Stimulated activated CD4-positive, alpha-beta T cell treated with anti-CD3 and anti-CD28 coated beads, TNF-alpha, amount 100 ng/mL, for 4 hours (primary cell): Measurements from ENCODE around the gene DENND1A.
"Not testable (repeated sequence)": the region's sequence is repeated elsewhere in the genome, so short reads cannot be mapped to it uniquely, and the experiment has no call there.

Experiments used
- DNase-seq, 3 experiments: peaks; one replicate each; pipeline ENCODE4 v3.0.0-alpha.2; 2020; ENCODE audit warnings: low read depth in 3 of 3

The DENND1A gene

DNA sequence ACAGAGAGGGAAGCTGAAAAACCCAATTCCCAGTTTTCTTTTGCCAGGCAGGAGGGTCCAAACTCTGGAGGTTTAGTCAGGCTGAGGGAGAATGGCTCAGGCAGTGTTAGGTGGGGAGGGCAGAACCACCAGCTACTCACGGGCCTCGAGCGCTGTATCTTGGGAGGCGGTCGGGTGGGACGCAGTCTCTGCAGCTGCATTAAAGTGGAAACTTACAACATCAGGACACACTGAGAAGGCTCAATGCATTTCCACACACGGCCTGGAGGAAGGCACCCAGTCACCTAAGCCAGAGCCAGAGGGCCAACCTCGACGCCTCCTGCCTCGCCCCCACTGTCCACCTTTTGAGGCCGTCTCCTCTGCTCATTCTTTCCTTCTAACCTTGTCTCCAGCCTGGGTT lies 518.3 kb downstream of the DENND1A start:
- DNase-seq: no peak

DNA sequence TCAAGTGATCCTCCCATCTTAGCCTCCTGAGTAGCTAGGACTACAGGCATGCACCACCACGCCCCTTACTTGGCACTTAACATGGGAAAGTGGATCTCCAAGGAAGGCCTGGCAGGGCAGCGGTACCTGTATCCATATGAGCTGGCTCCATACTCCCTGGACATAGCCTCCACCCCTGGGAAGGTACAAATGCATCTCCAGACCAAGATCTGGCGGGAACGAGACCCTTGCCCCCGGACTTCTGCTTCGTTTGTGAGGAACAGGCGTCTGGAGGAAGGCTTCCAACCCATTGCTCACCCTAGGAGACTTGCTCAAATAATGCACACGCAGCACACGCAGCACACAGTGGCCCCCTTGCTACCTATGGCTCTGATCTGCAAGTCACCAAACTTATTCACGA lies 518.7 kb downstream of the DENND1A start:
- no peak for DNase-seq

DNA sequence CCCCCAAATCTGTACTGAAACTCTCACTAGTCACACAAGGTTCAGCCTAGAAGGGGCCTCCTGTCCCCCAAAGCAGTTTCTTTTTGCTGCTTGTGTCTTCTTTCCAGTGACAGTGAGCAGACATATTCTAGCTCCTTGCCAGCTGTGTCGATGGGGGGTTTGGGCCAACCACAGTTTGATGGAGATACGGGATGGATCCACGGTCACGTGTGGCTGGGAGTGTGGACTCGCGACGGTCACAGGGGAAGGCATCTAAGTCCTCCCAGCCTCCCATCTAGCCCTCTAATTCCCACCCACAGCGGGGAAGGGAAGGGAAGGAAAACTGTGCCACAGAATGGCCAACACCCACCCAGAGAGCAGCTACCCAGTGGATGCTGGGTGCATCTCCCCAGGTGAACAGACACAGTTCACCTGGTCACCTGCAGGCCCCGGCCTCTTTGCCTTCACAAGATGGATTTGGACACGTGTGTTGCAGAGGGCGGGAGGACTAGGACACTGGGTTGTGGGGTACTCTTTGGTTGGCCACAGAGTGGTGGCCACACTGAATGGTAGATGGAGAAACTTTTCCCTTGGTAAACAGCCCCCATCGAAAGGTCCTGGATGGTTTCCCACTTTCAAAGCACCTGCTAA lies 519.5 kb downstream of the DENND1A start:
- no peak for DNase-seq

DNA sequence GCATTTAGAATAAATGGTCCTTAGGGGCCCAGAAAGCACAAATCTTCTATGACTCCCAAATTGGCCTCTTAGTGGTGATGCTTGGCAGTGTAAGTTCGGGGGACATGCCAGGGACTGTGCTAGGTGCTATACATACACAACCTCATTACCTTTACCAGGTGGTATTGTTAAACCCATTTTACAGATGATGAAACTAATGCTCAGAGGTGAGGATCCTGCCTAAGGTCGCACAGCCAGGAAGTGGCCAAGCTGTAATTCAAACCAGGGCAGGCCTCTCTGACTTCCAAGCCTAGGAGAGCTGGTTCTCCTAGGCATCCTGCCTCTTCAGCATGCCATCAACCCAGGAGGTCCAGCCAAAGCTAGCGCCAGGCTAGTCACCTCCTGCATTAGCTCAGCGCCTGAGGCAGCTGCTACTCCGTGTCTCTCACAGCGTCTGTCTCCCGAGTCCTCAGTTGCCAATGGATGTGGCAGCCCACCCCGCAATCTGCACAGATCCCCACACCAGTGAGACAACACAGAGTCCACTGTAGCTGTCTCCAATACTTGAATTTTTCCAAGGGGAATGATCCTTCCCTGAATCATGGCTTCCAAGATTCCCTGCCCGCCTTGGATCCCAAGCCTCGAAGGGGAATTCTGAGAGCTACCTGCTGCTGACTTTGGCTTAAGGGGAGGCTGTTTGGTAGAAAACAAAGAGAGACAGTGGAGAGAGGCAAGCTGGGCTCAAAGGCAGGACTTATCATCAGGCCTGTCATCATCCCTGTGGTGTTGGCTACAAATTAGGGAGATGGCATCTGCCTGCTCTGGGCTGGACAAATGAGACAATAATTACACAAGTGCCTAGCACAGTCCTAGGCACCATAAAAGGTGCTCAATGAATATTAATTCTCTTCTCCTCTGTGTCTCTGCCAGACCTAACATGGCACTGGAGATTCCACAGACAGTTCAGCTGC lies 521.3 kb downstream of the DENND1A start:
- DNase-seq: no peak

DNA sequence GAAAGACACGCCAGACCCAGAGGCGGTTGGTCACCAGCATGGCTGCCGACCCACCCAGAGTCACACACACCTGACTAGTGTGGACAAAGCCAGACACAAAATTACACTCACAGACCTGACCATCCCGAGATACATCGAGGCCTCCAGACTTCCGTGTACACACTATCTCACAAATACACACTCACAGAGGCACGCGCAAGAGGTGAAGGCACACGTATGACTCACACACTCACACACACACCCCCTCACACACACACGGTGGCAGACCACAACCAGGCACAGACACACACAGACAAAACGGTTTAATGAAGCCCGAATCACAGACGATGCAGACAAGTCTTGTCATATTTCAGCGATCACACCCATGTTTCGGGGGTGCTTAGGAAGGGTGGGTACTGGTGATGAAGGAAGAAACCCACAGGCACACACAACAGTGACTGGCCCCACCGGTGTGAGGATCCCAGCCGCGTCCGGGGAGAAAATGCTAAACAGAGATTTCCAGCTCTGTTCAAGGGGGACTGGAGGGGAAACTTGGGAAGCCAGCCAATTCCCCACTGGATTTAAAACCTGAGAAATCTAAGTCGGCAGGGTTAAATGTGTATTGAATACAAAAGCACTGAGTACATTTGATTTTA lies 522.6 kb downstream of the DENND1A start:
- DNase-seq: no peak

DNA sequence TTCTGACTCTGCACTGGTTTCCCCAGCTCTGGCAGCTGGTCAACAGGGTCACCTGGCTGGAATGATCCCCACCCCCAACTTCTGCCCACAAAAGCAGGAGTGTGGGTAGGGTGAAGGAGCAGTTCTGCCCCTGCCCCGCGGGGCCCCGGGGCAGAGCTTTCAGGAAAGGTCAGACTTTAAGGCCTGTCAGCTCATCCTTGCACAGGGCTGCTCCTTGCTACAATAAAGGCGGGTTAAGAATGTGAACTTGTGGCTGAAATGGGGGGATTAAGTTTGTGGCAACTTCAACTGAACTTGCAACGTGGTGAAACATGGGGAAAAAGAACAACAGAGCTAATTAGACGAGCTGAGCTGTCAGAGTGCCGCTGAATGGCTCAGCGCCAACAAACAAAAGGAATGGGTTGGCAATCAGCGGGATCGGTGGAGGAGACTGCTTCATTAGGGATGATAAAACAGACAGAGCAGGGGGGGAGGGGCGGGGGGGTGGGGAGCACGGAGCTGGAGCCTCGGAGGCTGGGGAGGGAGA lies 523.2 kb downstream of the DENND1A start:
- no peak for DNase-seq

DNA sequence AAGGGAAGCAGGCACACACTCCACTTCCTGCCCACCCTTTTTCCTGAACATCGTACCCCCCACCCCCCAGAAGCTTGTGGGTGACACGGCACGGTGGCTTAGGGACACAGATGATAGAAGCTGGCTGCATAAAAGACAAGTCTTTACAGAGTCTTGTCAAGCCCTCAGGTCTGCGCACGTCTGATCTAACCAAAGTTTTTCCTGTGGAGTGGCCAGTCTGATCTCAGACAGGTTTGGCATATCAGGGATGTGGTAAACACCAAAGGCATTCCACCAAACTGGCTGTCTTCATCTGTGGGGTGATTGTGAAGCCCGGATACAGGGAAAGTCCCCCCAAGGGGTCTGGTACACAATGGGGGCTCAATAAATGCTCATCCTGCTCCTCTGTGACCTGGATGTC lies 523.9 kb downstream of the DENND1A start:
- no peak for DNase-seq

DNA sequence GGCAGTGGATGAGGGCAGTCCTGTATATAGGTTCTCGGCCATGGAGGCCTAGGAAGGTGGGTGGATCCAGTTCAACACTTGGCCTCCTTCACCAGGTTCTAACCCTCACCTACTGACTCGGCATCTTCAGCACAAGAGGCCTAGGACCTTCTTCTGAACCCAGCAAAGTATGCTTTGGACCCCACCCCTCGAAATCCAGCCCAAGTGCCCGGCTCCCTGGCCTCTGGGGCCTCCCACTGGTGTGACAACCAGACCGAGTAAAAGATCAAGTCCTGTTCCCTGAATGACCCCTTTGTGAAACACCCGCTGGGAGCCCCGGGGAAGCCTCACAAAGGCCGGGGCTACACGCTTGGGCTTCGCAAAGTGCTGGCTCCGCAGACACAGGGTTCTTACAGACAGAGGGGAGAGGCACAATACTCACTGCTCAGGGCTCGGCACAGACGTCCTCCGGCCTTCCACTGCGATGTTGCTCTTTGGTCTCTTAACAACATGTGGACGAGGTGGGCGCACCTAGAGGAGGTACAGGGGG lies 526.9 kb downstream of the DENND1A start:
- no peak for DNase-seq

DNA sequence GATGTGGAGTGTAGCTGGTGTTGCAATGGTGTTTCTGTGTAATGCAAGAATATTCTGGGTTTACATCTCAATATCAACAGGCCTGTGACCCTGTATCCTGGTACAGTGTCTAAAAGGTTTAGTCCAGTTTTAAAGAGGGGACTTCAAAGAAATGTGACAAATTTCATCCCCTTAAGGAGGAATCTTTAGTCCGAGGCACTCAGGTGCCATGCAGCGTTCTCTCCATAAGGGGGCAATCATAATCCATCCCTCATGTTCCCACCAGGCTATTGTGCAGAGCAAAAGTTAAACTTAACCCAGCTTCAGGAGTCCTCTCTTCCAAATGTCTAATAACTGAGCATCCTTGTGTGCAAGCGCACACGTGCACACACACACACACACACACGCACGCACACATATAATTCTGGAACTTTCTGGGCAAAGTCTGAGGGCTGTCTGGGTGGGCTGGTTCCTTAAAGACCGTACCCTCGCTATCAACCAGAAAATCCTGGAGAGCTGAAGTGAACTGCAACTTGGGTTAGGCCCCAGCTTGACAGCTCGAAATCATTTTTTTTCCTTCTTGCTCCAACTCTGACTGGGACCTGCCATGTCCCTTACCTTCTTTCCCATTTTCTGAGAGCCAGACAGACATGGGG lies 527.9 kb downstream of the DENND1A start:
- DNase-seq: no peak

DNA sequence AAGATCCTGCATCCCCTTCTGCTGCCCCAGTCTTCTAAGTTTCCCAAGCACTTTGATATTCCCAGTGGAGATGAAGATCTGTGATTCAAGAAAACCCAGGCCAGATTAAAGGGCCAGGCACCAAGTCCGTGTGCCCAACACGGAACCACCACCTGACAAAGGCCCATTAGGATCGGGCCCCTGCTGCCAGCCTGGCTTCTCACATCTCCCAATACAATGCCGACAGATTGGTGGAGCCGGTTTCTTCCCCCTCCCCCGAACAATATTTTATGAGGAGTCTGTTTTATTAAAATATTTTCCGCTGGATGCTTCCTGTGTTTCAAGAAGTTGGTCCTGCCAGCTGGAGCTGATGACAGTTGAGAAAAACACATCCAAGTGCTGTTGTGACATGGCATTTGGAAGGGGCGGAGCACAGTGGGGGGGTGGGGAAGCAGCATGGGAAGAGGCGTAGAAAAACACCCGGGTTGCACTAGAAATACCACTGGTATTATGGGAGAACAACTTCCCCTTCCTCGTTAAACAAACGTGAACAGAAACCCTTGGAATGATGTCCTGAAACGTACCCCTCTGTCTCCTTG lies 528.9 kb downstream of the DENND1A start:
- DNase-seq: no peak

DNA sequence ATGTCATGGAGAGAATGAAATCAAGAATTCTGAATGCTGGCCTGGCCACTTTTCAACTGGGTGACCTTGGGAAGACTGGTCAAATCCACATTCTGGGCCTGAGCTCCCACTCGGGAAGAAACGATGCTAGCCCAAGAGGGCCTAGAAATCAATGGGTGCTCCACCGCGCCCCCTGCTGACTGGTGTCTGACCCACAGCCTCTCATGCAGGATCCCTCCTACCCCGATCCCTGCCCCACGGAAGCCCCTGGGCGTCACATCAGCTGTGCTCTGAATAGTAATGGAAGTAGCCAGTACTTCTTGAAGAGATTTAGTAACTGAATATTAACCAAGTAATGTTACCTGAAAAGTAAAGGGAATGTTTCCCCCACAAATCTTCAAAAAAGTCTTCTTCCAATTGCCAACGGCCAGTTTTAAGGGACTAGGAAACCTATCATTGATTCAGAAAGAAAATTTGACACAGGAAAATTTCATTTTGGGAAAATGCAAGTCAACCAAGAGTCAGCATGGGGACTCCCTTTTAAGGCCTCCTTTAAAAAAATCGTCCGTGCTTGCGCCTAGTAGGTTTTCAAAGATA lies 530.0 kb downstream of the DENND1A start:
- peak in 1 of 3 experiments; percentile 7 for DNase-seq

DNA sequence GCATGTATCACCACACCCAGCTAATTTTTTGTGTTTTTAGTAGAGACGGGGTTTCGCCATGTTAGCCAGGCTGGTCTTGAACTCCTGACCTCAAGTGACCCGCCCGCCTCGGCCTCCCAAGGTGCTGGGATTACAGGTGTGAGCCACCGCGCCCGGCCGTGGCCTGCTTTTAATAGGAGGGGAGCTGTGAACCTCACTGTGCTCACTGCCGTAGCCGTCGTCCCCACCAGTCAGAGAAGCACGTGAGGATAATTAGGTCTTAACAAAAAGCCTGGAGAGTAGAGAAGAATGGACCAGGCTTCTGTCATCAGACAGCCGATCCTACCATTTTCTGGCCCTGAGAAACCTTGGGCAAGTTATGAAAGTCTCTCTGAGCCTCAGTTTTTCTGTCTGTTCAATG lies 531.0 kb downstream of the DENND1A start:
- not testable (repeated sequence) for DNase-seq

DNA sequence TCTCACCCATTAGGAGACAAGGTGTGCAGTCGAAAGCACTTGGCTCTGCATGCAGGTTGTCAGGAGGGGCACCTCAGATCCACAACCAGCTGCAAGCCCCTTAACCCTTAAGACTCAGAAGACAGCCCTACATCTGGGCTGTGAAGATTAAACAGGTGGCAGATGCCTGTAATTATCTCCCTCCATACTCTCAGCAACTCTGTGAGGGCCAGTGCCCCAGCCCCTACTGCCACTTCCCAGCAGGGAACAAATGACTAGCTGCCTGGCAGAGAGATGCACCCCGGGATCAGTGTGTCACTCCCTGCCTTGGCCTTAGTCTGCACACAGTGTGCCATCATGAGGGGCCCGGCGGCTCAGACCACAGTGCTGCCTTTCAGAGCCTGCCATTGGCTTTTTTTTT lies 532.0 kb downstream of the DENND1A start:
- no peak for DNase-seq

DNA sequence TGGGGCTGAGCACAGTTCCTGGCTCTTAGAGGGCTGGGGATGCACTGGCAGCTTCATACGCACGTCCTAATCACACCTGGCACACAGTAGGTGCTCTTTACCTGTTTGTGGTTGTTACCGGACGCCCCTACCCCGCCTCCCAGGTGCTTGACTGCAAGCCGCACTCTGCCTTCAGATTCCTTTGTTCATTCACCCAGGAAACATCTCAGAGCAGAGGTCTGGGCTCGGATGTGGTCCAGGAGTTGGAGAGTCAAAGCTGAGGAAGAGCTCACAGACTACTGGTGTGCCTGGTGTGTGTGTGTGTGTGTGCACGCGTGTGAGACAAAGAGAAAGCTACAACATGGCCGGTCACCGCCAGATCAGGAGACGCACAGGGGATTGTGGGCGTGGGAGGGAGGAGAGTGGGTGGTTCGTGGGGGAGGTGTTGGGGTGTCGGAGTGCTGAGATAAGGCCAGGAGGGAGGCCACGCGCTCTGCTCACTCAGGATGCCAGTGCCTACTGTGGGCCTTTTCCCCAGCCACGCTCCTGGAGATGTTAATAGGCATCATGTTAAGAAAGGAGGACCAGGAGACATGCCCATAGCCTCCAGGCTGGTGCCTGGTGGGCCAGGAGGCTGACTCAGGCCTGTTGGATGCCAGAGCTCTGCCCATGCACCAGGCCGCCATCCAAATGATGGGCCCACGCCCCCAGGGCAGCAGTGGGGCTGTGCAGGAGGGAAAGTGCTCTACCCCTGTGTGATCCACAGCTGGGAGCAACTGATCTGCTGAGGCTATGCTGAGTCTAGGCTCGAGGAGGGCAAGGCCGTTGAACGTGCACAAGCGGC lies 534.0 kb downstream of the DENND1A start:
- DNase-seq: no peak

DNA sequence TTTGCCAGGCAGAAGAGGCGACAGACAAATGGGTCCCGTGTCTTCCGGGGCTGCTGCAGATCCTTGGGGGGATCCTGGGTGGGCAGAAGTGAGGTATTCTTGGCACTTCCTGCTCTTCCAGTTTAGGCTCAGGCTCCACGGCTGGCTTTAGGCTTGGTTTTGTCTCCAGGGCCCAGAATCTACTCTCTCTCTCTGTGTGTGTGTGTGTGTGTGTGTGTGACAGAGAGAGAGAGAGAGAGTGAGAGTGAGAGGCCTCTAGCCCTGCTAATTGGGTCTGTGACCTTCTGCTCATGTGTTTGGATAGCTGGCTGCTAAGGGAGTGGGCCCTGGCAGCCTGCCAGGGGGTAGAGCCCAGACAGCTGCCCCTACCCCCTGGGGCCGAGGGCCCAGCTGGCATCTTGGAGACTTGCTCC lies 534.6 kb downstream of the DENND1A start:
- DNase-seq: no peak

DNA sequence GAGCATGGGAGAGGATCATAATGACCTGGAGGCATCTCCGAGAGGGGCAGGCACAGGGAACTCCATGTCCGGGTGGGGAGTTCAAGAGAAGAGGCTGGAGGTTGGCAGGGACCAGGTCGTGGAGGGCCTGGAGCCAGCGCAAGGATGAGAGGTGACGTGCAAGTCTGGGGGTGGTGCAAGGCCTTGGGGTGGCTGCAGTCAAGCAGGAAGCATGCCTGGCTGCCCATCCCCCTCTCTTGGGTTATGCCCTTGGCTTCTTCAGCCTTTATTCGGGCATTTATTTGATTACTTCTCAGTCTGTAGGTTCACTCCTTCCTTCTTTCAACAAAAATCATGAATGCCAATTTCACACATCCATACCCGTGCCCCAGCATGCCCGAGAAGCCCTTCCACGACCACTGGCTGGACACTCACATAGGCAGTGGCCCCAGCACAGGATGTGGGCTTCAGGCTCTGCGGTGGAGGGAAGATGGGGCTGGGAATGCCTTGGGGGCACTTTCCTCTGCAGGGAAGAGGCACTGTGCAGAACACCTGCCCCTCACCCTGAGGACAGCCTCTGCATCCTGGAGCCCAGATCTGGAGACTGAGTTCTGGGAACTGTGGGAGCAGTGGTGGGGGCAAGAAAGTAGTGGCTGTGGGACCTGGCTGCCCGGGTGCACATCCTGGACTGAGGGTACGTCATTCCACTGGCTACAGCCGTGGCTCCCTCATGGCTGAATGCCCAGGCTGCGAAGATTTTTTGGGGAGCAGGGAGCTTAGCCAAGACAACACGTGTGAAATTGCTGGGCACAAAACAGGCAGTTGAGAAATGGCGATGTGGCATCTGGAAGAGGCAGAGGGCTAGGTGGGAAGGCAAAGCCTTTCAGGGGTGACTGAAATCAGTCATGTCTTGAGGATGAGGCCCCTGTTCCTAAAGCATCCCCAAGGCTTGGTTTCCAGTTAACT lies 535.4 kb downstream of the DENND1A start:
- no peak for DNase-seq

DNA sequence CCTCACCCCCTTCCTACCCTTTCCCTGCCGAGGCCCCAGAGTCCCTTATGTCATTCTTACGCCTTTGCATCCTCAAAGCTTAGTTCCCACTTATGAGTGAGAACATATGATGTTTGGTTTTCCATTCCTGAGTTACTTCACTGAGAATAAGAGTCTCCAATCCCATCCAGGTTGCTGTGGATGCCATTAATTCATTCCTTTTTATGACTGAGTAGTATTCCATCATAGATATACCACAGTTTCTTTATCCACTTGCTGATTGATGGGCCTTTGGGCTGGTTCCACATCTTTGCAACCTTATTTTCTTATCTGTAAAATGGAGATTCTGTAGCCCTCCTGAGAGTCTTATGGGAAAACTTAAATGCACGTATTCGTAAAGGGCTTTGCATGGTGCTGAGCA lies 537.1 kb downstream of the DENND1A start:
- DNase-seq: no peak

DNA sequence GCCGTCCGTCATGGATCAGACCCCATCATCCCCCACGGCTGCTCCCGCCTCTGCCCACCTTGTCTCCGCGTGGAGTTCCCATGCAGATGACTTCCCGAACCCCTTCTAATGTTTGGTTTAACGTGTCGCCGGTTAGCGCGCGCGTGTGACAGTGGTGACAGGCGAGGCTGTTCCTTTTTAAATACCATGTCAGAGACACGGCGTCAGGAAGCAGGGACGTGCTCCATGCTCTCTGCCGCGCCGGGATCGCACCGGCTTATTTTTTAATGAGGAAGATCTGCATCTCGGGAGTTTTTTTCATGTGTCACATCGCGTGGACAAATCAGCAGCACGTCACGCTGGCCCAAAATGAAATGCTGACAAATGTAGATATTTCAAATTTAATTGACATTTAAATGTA lies 538.0 kb downstream of the DENND1A start:
- DNase-seq: no peak

DNA sequence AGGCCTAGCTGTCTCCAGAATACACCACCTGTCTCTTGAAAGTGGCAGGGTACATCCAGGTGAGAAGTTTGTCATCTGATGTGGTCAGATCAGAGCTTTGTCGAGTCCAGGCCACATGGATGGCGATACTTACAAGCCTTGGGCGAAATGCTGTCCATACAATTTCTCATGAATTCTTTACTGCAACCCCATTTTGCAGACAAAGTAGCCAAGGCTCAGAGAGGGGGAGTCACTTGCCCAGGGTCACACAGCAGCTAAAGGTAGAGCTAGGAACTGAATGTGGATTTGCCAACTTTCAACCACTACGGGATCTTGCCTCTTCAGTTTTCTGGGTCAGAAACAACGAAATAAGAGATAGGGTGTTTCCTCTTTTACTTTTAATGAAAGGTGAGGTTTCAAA lies 538.7 kb downstream of the DENND1A start:
- DNase-seq: no peak
